Retinal pigment epithelial cell (primary cell): ENCODE measurements around the gene FAM83D.
A peak's percentile ranks its signal among the peaks of the same experiment; 100 is the strongest.

Experiments used
- DNase-seq: peaks from one replicate; pipeline ENCODE4 v3.0.0-alpha.2; 2010; ENCODE audit warnings: low read depth
- H3K4me3 ChIP-seq: 2 replicates; pipeline ENCODE4 v1.5.1; 2011; ENCODE audit warnings: mild to moderate bottlenecking, low read length, control low read depth, moderate library complexity
- CTCF ChIP-seq: conservative IDR thresholded peaks from 2 replicates; pipeline ENCODE4 v1.5.1; 2011; ENCODE audit warnings: low read depth, low read length, control low read depth, inconsistent platforms

Gene FAM83D

DNA sequence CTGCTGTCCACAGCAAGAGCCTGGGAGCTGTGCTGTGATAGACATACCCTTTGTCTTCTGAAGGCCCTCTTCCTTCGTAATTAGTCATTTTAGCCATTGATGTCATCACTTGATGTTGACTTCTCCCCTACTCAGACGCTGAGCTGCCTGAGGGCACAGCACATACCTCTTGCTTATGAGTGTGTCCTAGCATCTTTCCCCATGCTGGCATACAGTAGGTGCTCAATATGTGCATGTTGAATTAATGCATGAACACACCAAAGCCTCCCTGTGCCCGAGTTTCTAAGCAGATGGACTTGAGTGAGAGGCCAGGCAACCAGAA, 35.8 kb upstream of the FAM83D start:
- DNase-seq: no peak
- TF ChIP-seq CTCF: no peak
- no peak overlapping the region for H3K4me3 ChIP-seq

DNA sequence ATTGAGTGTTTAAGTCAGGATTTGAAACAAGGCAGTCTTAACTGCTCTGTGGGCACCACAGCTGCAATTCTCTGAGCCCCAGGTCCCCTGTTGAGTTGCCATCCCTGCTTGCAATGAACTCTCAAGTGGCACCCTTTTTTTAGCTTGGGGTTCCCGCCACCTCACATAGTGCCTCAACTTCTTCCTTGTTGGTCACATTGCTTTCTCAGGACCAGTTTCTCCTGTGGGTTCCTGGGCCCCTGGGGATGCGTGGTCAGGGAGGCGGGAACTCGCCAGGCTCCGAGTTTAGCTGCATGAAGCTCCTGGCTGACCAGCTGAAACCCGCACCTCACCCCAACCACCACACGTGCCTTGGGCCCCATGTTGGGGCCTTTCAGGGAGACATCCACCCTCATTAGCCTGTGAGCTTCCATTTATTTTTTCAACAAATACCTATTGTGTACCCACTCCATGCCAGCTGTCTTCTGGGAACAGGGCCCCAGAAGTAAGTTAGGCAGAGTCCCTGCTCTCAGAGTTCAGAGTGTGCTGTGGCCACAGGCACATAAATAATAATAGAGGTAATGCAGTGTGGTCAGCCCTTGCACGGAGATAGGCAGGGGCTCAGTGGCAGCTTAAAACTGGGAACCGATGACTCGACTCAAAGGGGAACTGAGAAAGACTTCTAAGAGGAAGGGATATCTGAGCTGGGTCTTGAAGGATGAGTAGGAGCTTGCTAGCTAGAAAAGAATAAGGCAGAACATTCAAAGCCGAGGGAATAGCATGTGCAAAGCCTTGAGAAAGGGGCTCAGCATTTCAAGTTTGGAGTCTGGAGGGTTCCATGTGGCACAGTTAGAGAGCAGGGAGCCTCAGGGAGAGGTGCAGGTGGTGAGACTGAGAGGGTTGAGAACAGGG, 33.9 kb upstream of the FAM83D start:
- H3K4me3 ChIP-seq: no peak overlapping the region
- no peak for DNase-seq
- TF ChIP-seq CTCF: no peak

GRCh38 chr20:38893056-38893564, 33.1 kb upstream of the FAM83D start:
- no peak for DNase-seq
- TF ChIP-seq CTCF: no peak
- no peak overlapping the region for H3K4me3 ChIP-seq

- H3K4me3 ChIP-seq: no peak overlapping the region
- TF ChIP-seq CTCF: peak; percentile 95
- DNase-seq: no peak
Observed at GRCh38 chr20:38893565-38894090, 32.6 kb upstream of the FAM83D start.

- TF ChIP-seq CTCF: no peak
- DNase-seq: no peak
- no peak overlapping the region for H3K4me3 ChIP-seq
Observed at GRCh38 chr20:38894091-38894847, 31.9 kb upstream of the FAM83D start.

GRCh38 chr20:38895098-38895949, 30.9 kb upstream of the FAM83D start:
- DNase-seq: no peak
- no peak overlapping the region for H3K4me3 ChIP-seq
- no peak for TF ChIP-seq CTCF
